GM23338 (cell line): ENCODE data around the gene GHDC. TPM values are rescaled to one million over a fixed set of nuclear protein-coding genes. Genes with fewer than 3 reads are reported as not detected.

Experiments
- ATAC-seq: fragments of 200-7000 bp; cut with Tn5 transposase; 3 replicates; pipeline ENCODE4 v1.9.1; 2020
- DNase-seq: peaks from one replicate; pipeline ENCODE4 v3.0.0-alpha.2; 2015; ENCODE audit warnings: low spot score
- H2AFZ ChIP-seq: fragments of 200-600 bp; sonication (generic); 2 replicates; pipeline ENCODE4 v1.8.0; 2016; ENCODE audit warnings: antibody characterized with exemption, mild to moderate bottlenecking, moderate library complexity
- H3F3A ChIP-seq: fragments of 200-600 bp; sonication (generic); replicated peaks from 2 replicates; pipeline ENCODE4 v1.8.0; 2017; ENCODE audit warnings: antibody characterized with exemption, mixed run types, low read depth
- H3K27ac ChIP-seq: fragments of 200-600 bp; sonication (generic); 2 replicates; pipeline ENCODE4 v1.6.1; 2016; ENCODE audit warnings: low read depth
- H3K27me3 ChIP-seq: fragments of 200-600 bp; sonication (generic); 2 replicates; pipeline ENCODE4 v1.8.0; 2016; ENCODE audit warnings: mild to moderate bottlenecking, mixed run types, moderate library complexity; ENCODE audit not compliant: insufficient read depth
- H3K36me3 ChIP-seq: fragments of 200-600 bp; sonication (generic); 2 replicates; pipeline ENCODE4 v1.8.0; 2016; ENCODE audit warnings: mild to moderate bottlenecking; ENCODE audit not compliant: insufficient read depth
- H3K4me1 ChIP-seq: fragments of 200-600 bp; sonication (generic); 2 replicates; pipeline ENCODE4 v1.8.0; 2016; ENCODE audit warnings: mild to moderate bottlenecking, moderate library complexity; ENCODE audit not compliant: insufficient read depth
- H3K4me2 ChIP-seq: fragments of 200-600 bp; sonication (generic); 2 replicates; pipeline ENCODE4 v1.7.1; 2017; ENCODE audit warnings: mixed run types
- H3K4me3 ChIP-seq: fragments of 200-600 bp; sonication (generic); 2 replicates; pipeline ENCODE4 v1.6.1; 2016; ENCODE audit warnings: mixed run types
- H3K79me2 ChIP-seq: fragments of 200-600 bp; sonication (generic); replicated peaks from 2 replicates; pipeline ENCODE4 v1.8.0; 2017; ENCODE audit warnings: mild to moderate bottlenecking; ENCODE audit not compliant: insufficient read depth
- H3K9me2 ChIP-seq: fragments of 200-600 bp; sonication (generic); 2 replicates; pipeline ENCODE4 v1.8.0; 2017; ENCODE audit not compliant: insufficient read depth
- H4K20me1 ChIP-seq: fragments of 200-600 bp; sonication (generic); replicated peaks from 2 replicates; pipeline ENCODE4 v1.8.0; 2017; ENCODE audit warnings: mild to moderate bottlenecking; ENCODE audit not compliant: insufficient read depth
- H3K27ac Mint-ChIP-seq: 2 replicates; pipeline ENCODE4 v1.8.0; 2020; ENCODE audit warnings: inconsistent platforms, mild to moderate bottlenecking, moderate library complexity, mixed read lengths
- H3K27me3 Mint-ChIP-seq: 3 replicates; pipeline ENCODE4 v1.8.0; 2022; ENCODE audit warnings: low read depth, mild to moderate bottlenecking, moderate library complexity, mixed read lengths, inconsistent platforms; ENCODE audit not compliant: insufficient read depth, poor library complexity
- H3K36me3 Mint-ChIP-seq: 3 replicates; pipeline ENCODE4 v1.8.0; 2021; ENCODE audit warnings: low read depth, mild to moderate bottlenecking, inconsistent platforms, moderate library complexity, mixed read lengths
- H3K4me1 Mint-ChIP-seq: 3 replicates; pipeline ENCODE4 v1.8.0; 2020; ENCODE audit warnings: mild to moderate bottlenecking, inconsistent platforms, mixed read lengths
- H3K4me3 Mint-ChIP-seq: 3 replicates; pipeline ENCODE4 v1.8.0; 2021; ENCODE audit warnings: moderate library complexity, mild to moderate bottlenecking, inconsistent platforms, mixed read lengths
- H3K9me3 Mint-ChIP-seq: 3 replicates; pipeline ENCODE4 v1.8.0; 2020; ENCODE audit warnings: moderate library complexity, mild to moderate bottlenecking, inconsistent platforms, mixed read lengths
- CREB1 ChIP-seq: fragments of 250-450 bp; sonication (Bioruptor Pico); IDR thresholded peaks from 2 replicates; pipeline ENCODE4 v1.5.0; 2020; ENCODE audit warnings: low read depth, mild to moderate bottlenecking, moderate library complexity
- EZH2 ChIP-seq: fragments of 200-600 bp; sonication (generic); IDR thresholded peaks from one replicate; pipeline ENCODE4 v1.8.0; 2017; ENCODE audit warnings: antibody characterized with exemption, mild to moderate bottlenecking, low read depth; ENCODE audit not compliant: unreplicated experiment
- EZH2phosphoT487 ChIP-seq: fragments of 200-600 bp; sonication (generic); IDR thresholded peaks from one replicate; pipeline ENCODE4 v1.8.1; 2018; ENCODE audit warnings: antibody characterized with exemption; ENCODE audit not compliant: unreplicated experiment
- JUNB ChIP-seq: IDR thresholded peaks from one replicate; pipeline ENCODE4 v1.6.1; 2016; ENCODE audit warnings: antibody characterized with exemption; ENCODE audit not compliant: unreplicated experiment
- NANOG ChIP-seq: IDR thresholded peaks from 2 replicates; pipeline ENCODE4 v1.6.1; 2016; ENCODE audit warnings: antibody characterized with exemption, borderline replicate concordance
- POLR2AphosphoS5 ChIP-seq: IDR thresholded peaks from 2 replicates; pipeline ENCODE4 v1.6.1; 2016; ENCODE audit warnings: antibody characterized with exemption, low read depth
- STAT1 ChIP-seq: IDR thresholded peaks from one replicate; pipeline ENCODE4 v1.6.1; 2016; ENCODE audit warnings: antibody characterized with exemption; ENCODE audit not compliant: unreplicated experiment
- ZNF114 ChIP-seq: fragments of 250-450 bp; sonication (Bioruptor Pico); IDR thresholded peaks from 2 replicates; pipeline ENCODE4 v1.5.0; 2020; ENCODE audit warnings: mild to moderate bottlenecking, moderate library complexity
- ZNF331 ChIP-seq: fragments of 250-450 bp; sonication (Bioruptor Pico); IDR thresholded peaks from 2 replicates; pipeline ENCODE4 v1.5.0; 2020; ENCODE audit warnings: low read depth, mild to moderate bottlenecking, moderate library complexity
- polyA plus RNA-seq: library from polyadenylated mRNA; unstranded; fragments of >200 nt; fragmentation: Nextera tagmentation; extraction: Ambion mirVana; gene quantifications from 2 replicates; pipeline ENCODE4 v1.2.1, GENCODE V29; 2016
- total RNA-seq: library from RNA; depleted of rRNA; stranded (reverse); fragments of >200 nt; shearing (Covaris generic); gene quantifications from 2 replicates; pipeline ENCODE4 v1.2.3, GENCODE V29; 2014
- TF ChIP-seq, protein P1 (sequence below): fragments of 250-450 bp; sonication (Bioruptor Pico); IDR thresholded peaks from 2 replicates; pipeline ENCODE4 v1.5.0; 2020; ENCODE audit warnings: mild to moderate bottlenecking, moderate library complexity

GHDC gene
- total and polyA plus RNA-seq, 2 experiments from 2014 or later = 4.0 to 13.8 TPM

DNA sequence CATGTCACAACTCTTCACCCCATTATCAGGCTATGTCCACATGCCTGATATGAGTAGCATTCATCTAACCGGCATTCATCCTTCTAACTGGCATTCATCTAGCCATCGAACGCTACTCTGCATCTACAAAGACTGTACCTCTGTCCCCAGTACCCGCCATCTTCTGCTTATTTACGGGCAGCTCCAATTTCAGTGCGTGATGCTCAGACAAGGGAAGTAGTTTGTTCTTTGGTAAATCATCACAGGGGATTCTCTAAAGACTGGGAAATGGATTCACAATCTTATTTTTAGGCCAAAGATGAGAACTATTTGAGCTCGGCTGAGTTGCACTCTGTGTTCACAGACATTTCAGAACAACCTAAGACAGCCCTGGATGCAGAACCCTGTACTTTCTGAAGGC is 42.5 kb upstream of the GHDC start (continued):
- TF ChIP-seq NANOG = no peak
- TF ChIP-seq JUNB = no peak
- no peak for TF ChIP-seq EZH2phosphoT487
- TF ChIP-seq CREB1 (CRISPR knock-in tag) = no peak
- TF ChIP-seq, protein P1, sequence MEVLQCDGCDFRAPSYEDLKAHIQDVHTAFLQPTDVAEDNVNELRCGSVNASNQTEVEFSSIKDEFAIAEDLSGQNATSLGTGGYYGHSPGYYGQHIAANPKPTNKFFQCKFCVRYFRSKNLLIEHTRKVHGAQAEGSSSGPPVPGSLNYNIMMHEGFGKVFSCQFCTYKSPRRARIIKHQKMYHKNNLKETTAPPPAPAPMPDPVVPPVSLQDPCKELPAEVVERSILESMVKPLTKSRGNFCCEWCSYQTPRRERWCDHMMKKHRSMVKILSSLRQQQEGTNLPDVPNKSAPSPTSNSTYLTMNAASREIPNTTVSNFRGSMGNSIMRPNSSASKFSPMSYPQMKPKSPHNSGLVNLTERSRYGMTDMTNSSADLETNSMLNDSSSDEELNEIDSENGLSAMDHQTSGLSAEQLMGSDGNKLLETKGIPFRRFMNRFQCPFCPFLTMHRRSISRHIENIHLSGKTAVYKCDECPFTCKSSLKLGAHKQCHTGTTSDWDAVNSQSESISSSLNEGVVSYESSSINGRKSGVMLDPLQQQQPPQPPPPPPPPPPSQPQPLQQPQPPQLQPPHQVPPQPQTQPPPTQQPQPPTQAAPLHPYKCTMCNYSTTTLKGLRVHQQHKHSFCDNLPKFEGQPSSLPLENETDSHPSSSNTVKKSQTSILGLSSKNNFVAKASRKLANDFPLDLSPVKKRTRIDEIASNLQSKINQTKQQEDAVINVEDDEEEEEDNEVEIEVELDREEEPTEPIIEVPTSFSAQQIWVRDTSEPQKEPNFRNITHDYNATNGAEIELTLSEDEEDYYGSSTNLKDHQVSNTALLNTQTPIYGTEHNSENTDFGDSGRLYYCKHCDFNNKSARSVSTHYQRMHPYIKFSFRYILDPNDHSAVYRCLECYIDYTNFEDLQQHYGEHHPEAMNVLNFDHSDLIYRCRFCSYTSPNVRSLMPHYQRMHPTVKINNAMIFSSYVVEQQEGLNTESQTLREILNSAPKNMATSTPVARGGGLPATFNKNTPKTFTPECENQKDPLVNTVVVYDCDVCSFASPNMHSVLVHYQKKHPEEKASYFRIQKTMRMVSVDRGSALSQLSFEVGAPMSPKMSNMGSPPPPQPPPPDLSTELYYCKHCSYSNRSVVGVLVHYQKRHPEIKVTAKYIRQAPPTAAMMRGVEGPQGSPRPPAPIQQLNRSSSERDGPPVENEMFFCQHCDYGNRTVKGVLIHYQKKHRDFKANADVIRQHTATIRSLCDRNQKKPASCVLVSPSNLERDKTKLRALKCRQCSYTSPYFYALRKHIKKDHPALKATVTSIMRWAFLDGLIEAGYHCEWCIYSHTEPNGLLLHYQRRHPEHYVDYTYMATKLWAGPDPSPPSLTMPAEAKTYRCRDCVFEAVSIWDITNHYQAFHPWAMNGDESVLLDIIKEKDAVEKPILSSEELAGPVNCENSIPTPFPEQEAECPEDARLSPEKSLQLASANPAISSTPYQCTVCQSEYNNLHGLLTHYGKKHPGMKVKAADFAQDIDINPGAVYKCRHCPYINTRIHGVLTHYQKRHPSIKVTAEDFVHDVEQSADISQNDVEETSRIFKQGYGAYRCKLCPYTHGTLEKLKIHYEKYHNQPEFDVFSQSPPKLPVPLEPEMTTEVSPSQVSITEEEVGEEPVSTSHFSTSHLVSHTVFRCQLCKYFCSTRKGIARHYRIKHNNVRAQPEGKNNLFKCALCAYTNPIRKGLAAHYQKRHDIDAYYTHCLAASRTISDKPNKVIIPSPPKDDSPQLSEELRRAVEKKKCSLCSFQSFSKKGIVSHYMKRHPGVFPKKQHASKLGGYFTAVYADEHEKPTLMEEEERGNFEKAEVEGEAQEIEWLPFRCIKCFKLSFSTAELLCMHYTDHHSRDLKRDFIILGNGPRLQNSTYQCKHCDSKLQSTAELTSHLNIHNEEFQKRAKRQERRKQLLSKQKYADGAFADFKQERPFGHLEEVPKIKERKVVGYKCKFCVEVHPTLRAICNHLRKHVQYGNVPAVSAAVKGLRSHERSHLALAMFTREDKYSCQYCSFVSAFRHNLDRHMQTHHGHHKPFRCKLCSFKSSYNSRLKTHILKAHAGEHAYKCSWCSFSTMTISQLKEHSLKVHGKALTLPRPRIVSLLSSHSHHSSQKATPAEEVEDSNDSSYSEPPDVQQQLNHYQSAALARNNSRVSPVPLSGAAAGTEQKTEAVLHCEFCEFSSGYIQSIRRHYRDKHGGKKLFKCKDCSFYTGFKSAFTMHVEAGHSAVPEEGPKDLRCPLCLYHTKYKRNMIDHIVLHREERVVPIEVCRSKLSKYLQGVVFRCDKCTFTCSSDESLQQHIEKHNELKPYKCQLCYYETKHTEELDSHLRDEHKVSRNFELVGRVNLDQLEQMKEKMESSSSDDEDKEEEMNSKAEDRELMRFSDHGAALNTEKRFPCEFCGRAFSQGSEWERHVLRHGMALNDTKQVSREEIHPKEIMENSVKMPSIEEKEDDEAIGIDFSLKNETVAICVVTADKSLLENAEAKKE (CRISPR knock-in tag) = no peak

DNA sequence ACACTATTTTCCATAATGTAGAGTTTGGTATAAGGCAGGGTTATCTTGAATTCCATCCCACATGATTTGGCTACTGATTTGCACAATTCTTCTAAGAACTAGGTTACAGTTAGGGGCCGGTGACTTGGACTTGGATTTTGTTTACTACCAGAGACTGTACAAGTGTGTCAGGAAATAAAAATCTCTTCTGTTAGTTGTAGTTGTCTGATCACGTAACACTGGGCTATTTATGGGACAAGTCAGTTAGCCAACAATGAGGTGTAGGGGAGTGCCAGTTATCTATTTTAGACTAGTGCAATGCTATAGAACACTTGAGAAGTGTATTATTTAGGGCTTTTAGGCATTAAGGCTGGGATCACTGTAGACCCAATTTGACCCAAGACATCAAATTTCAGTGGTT is 39.7 kb upstream of the GHDC start:
- Histone ChIP-seq H3K4me3 (no peak overlapping the region), H2AFZ (no peak overlapping the region), H4K20me1 (peaks cover 11% of the 10 kb centered on the region; the same call in 1 of the 2 replicates), H3K4me1 (no peaks in the 10 kb centered on the region), H3K9me2 (no peaks in the 10 kb centered on the region), H3K4me2 (no peak overlapping the region), H3K27ac (no peak overlapping the region), H3K27me3 (no peaks in the 10 kb centered on the region), H3F3A (no peaks in the 10 kb centered on the region), H3K79me2 (peaks cover 48% of the 10 kb centered on the region), H3K36me3 (no peaks in the 10 kb centered on the region)
- Mint-ChIP-seq H3K9me3 (no peaks in the 10 kb centered on the region), H3K4me3 (no peak overlapping the region), H3K27ac (no peak overlapping the region), H3K36me3 (no peaks in the 10 kb centered on the region), H3K4me1 (no peaks in the 10 kb centered on the region), H3K27me3 (peaks cover 2% of the 10 kb centered on the region)
- ATAC-seq (no peak), DNase-seq (no peak)
- TF ChIP-seq POLR2AphosphoS5 (no peak), EZH2phosphoT487 (no peak), ZNF331 (CRISPR knock-in tag) (no peak), JUNB (no peak), NANOG (no peak), EZH2 (no peak), ZNF114 (CRISPR knock-in tag) (no peak), STAT1 (no peak)
- TF ChIP-seq, protein P1 (CRISPR knock-in tag) = no peak
